Endothelial cell of umbilical vein (primary cell): ENCODE data around the gene CYP2S1.

Source experiments
- EZH2 ChIP-seq: IDR thresholded peaks from 2 replicates; pipeline ENCODE4 v1.6.1; 2012; ENCODE audit warnings: borderline replicate concordance, low read depth, mild to moderate bottlenecking, moderate library complexity, low read length, inconsistent platforms; ENCODE audit not compliant: severe bottlenecking
- FOS ChIP-seq: IDR thresholded peaks from 2 replicates; pipeline ENCODE4 v1.6.1; 2011; ENCODE audit warnings: mild to moderate bottlenecking, low read length, moderate library complexity, borderline replicate concordance; ENCODE audit not compliant: insufficient read depth
- JUN ChIP-seq: IDR thresholded peaks from 2 replicates; pipeline ENCODE4 v1.6.1; 2011; ENCODE audit warnings: borderline replicate concordance, low read depth; ENCODE audit not compliant: insufficient read length, insufficient read depth
- MYC ChIP-seq: IDR thresholded peaks from one replicate; pipeline ENCODE4 v1.6.1; 2011; ENCODE audit warnings: mild to moderate bottlenecking, low read depth, low read length
- POLR2A ChIP-seq: IDR thresholded peaks from 2 replicates; pipeline ENCODE4 v1.6.1; 2012; ENCODE audit warnings: low read depth, mild to moderate bottlenecking, control low read depth, low read length
- POLR2AphosphoS5 ChIP-seq: IDR thresholded peaks from 2 replicates; pipeline ENCODE4 v1.6.1; 2012; ENCODE audit warnings: low read depth, mild to moderate bottlenecking, control low read depth, low read length, moderate library complexity; ENCODE audit not compliant: insufficient read depth
- TF ChIP-seq, protein P1 (sequence below), 2 donors: IDR thresholded peaks; 1 replicate in 1 of 2; 2 replicates in 1 of 2; pipeline ENCODE4 v1.5.1; 2011; ENCODE audit warnings: low read length in 2 of 2, mild to moderate bottlenecking in 2 of 2, moderate library complexity in 2 of 2, control low read depth in 1 of 2, inconsistent platforms in 1 of 2, low read depth in 1 of 2; ENCODE audit not compliant: insufficient read depth in 1 of 2; ENCODE audit errors: extremely low read depth in 1 of 2
- TF ChIP-seq, protein P2 (sequence below): IDR thresholded peaks from 2 replicates; pipeline ENCODE4 v1.6.1; 2011; ENCODE audit not compliant: insufficient read depth, insufficient read length

DNA sequence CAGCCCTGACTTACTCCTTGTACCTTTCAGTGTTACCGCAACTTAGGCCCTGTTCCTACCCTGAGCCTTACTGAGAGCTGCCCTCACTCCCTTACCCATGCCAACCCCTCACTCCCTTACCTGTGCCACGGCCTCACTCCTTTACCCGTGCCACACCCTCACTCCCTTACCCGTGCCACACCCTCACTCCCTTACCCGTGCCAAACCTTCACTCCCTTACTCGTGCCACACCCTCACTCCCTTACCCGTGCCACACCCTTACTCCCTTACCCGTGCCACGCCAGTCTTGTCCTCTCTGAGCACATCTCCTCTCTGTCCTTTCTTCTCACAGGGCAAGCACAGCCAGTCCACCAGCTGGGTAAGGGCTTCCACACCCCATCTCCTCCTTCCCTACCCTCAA, 46.3 kb downstream of the CYP2S1 start:
- no peak for TF ChIP-seq MYC
- TF ChIP-seq, protein P1, sequence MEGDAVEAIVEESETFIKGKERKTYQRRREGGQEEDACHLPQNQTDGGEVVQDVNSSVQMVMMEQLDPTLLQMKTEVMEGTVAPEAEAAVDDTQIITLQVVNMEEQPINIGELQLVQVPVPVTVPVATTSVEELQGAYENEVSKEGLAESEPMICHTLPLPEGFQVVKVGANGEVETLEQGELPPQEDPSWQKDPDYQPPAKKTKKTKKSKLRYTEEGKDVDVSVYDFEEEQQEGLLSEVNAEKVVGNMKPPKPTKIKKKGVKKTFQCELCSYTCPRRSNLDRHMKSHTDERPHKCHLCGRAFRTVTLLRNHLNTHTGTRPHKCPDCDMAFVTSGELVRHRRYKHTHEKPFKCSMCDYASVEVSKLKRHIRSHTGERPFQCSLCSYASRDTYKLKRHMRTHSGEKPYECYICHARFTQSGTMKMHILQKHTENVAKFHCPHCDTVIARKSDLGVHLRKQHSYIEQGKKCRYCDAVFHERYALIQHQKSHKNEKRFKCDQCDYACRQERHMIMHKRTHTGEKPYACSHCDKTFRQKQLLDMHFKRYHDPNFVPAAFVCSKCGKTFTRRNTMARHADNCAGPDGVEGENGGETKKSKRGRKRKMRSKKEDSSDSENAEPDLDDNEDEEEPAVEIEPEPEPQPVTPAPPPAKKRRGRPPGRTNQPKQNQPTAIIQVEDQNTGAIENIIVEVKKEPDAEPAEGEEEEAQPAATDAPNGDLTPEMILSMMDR (IDR thresholded peaks at IDR 0.05; ENCODE audit: extremely low read depth in 1 of 2, insufficient read depth in 1 of 2, low read depth in 1 of 2, low read length in 2 of 2): no peak
- no peak for TF ChIP-seq POLR2A
- no peak for TF ChIP-seq POLR2AphosphoS5
- no peak for TF ChIP-seq EZH2
- TF ChIP-seq, protein P2, sequence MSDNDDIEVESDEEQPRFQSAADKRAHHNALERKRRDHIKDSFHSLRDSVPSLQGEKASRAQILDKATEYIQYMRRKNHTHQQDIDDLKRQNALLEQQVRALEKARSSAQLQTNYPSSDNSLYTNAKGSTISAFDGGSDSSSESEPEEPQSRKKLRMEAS: no peak
- TF ChIP-seq FOS: no peak
- no peak for TF ChIP-seq JUN
